ENCODE measurements around the gene MYOM1. TPM values are rescaled to one million over a fixed set of nuclear protein-coding genes. Genes with fewer than 3 reads are reported as not detected.

The MYOM1 gene
- polyA plus RNA-seq, 1 experiment: 0.02 TPM

DNA sequence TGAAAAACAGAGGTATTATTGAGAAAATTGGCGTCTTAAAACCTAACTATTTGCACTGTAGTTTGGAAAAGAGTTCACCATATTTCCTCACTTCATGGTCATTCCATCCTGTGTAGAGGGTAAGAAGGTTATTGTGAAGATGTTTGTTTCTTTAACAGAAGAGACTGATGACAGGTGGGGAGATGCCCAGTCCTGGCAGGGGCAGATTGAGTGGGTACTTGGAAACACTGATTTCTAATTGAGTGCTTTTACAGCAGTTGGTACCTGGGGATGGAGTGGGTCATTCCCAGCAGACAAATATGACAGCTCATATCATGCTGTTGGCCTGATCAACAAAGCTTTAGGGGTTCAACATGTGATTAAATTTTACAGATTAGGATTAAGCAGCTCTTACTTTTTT lies 67.5 kb downstream of the MYOM1 start:
- DNase-seq (ENCODE audit: low read depth, low spot score): no peak
- Histone ChIP-seq H3K27me3 (ENCODE audit: control insufficient read depth, insufficient read depth, low read length) (peaks cover 3% of the 10 kb centered on the region), H3K27ac (ENCODE audit: low read depth, low read length) (no peak overlapping the region), H3K4me3 (ENCODE audit: low read depth, low read length) (no peak overlapping the region), H3K9me3 (ENCODE audit: control insufficient read depth, insufficient read depth, low read length) (no peaks in the 10 kb centered on the region)
- TF ChIP-seq, protein P1, sequence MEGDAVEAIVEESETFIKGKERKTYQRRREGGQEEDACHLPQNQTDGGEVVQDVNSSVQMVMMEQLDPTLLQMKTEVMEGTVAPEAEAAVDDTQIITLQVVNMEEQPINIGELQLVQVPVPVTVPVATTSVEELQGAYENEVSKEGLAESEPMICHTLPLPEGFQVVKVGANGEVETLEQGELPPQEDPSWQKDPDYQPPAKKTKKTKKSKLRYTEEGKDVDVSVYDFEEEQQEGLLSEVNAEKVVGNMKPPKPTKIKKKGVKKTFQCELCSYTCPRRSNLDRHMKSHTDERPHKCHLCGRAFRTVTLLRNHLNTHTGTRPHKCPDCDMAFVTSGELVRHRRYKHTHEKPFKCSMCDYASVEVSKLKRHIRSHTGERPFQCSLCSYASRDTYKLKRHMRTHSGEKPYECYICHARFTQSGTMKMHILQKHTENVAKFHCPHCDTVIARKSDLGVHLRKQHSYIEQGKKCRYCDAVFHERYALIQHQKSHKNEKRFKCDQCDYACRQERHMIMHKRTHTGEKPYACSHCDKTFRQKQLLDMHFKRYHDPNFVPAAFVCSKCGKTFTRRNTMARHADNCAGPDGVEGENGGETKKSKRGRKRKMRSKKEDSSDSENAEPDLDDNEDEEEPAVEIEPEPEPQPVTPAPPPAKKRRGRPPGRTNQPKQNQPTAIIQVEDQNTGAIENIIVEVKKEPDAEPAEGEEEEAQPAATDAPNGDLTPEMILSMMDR (IDR thresholded peaks at IDR 0.05; ENCODE audit: low read depth, low read length): no peak
- POLR2A ChIA-PET: no interaction called here
- CTCF ChIA-PET: interaction anchor here (0.8 to 2.0 kb wide), 21 partner anchors 9 to 478 kb away, joined by 3 to 16 read pairs (median 4); partner anchors contain the start of gene MYOM1

DNA sequence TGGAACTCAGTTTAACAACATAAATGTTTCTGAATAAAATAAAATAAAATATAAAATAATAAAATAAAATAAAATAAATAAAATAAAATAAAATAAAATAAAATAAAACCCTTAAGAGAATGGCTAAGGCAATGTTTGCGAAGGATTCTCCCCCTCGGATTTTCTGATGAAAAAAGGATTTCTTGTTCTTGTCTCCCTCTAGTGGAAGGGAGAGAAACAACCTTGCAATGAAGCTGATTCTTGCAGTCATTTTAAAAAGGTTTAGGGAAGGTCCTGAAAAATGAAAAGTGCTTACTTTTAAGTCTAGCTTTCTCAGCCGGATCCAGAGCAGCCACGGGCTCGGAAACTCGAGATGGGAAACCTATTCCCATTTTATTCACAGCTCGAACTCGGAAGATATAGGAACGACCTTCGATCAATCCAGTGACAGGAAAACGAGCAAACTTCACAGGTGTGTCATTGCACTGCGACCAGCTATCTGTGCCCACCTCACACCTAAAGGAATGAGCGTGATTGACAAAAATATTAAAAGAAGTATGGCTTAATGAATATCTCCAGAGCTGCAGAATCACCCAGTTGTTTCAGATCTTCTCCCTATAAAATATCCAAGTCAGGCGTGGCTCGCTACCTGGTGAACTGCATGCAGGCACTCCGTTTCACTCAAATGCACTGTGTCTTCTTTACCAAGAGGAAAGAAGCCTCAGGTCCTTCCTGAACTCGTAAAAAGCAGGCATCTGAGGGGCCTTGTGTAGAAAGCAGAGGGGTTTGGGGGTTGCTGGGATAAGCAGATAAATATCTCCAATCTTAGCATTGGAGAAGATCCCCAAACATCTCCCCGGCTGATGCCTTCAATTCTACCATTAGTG lies 68.1 kb downstream of the MYOM1 start:
- no peak overlapping the region for H3K27ac ChIP-seq (ENCODE audit: low read depth, low read length)
- H3K4me3 ChIP-seq (ENCODE audit: low read depth, low read length): no peak overlapping the region
- H3K9me3 ChIP-seq (ENCODE audit: control insufficient read depth, insufficient read depth, low read length): no peaks in the 10 kb centered on the region
- CTCF ChIA-PET: interaction anchor here (0.6 to 2.0 kb wide), 40 partner anchors 9 to 478 kb away, joined by 3 to 16 read pairs (median 4); partner anchors contain the start of genes MYL12A and MYOM1
- TF ChIP-seq, protein P1 (IDR thresholded peaks at IDR 0.05; ENCODE audit: low read depth, low read length): peak; percentile 79
- H3K27me3 ChIP-seq (ENCODE audit: control insufficient read depth, insufficient read depth, low read length): peaks cover 3% of the 10 kb centered on the region
- DNase-seq (ENCODE audit: low read depth, low spot score): no peak
- POLR2A ChIA-PET: no interaction called here

DNA sequence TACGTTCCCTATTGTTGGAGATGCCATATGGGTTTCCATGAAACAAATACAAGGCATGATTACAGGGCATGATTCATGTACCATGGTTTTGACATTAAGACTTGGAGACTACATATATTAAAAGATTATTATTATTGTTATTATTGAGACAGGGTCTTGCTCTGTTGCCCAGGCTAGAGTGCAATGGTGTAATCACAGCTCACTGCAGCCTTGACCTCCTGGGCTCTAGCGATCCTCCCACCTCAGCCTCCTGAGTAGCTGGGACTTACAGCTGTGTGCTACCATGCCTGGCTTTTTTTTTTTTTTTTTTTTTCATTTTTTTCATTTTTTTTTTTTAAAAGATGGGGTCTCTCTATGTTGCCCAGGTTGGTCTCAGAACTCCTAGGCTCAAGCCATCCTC lies 69.1 kb downstream of the MYOM1 start:
- CTCF ChIA-PET: interaction anchor here (0.6 to 0.7 kb wide), 6 partner anchors 10 to 584 kb away, joined by 3 to 11 read pairs (median 4); no protein-coding TSS in a partner anchor
- H3K27ac ChIP-seq (ENCODE audit: low read depth, low read length): no peak overlapping the region
- POLR2A ChIA-PET: no interaction called here
- no peak overlapping the region for H3K4me3 ChIP-seq (ENCODE audit: low read depth, low read length)
- TF ChIP-seq, protein P1 (IDR thresholded peaks at IDR 0.05; ENCODE audit: low read depth, low read length): no peak
- DNase-seq (ENCODE audit: low read depth, low spot score): no peak
- H3K9me3 ChIP-seq (ENCODE audit: control insufficient read depth, insufficient read depth, low read length): no peaks in the 10 kb centered on the region
- peaks cover 3% of the 10 kb centered on the region for H3K27me3 ChIP-seq (ENCODE audit: control insufficient read depth, insufficient read depth, low read length)

DNA sequence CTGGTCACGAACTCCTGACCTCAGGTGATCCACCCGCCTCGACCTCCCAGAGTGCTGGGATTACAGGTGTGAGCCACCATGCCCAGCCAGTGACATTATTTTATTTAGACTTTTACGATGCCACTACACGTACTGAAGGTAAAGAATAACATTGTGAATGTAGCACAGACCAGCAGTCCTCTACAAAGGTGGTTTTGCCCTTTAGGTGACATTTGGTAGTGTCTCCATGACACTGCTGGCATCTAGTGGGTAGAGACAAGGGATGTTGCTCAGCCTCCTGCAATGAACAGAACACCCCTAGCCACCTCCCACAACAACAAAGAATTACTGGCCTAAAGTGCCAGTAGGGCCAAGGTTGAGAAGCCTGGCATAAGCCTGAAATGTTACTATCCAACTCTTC lies 69.5 kb downstream of the MYOM1 start:
- Histone ChIP-seq H3K27me3 (ENCODE audit: control insufficient read depth, insufficient read depth, low read length) (peaks cover 3% of the 10 kb centered on the region), H3K9me3 (ENCODE audit: control insufficient read depth, insufficient read depth, low read length) (no peaks in the 10 kb centered on the region), H3K4me3 (ENCODE audit: low read depth, low read length) (no peak overlapping the region), H3K27ac (ENCODE audit: low read depth, low read length) (no peak overlapping the region)
- POLR2A ChIA-PET: no interaction called here
- TF ChIP-seq, protein P1 (IDR thresholded peaks at IDR 0.05; ENCODE audit: low read depth, low read length): no peak
- CTCF ChIA-PET: interaction anchor here (0.6 to 0.7 kb wide), 6 partner anchors 11 to 584 kb away, joined by 3 to 11 read pairs (median 4); no protein-coding TSS in a partner anchor
- no peak for DNase-seq (ENCODE audit: low read depth, low spot score)

DNA sequence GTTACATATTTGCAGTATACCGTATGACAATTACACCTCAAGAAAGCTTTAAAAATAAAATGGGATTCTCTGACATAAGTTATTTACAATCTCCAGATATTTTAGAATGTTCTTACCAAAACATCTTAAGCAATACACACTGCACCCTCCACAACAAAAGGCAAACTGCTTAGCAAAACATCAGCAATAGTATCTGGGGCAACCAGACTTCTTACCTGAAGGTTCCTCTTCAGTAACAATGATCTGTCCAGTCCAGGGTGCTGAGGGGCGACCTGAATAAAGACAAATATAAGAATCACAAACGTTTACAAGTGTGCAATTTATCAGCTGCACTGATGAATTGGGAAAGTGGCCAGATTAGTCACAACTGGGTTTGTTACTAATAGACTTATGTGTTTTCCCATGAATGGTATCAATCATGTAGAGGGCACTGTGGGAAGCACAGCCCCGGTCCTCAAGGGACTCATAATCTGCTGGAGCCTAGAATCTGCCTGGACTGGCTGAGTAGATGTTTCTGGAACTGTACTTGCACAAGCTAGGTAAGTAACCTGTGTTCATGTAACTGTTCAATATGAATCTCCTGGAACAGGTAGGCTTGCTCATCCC lies 70.7 kb downstream of the MYOM1 start:
- CTCF ChIA-PET: interaction anchor here (0.6 to 1.1 kb wide), 4 partner anchors 12 to 330 kb away, joined by 3 to 4 read pairs (median 3); no protein-coding TSS in a partner anchor
- DNase-seq (ENCODE audit: low read depth, low spot score): no peak
- no peak overlapping the region for H3K27ac ChIP-seq (ENCODE audit: low read depth, low read length)
- peaks cover 3% of the 10 kb centered on the region for H3K27me3 ChIP-seq (ENCODE audit: control insufficient read depth, insufficient read depth, low read length)
- POLR2A ChIA-PET: no interaction called here
- TF ChIP-seq, protein P1 (IDR thresholded peaks at IDR 0.05; ENCODE audit: low read depth, low read length): no peak
- H3K9me3 ChIP-seq (ENCODE audit: control insufficient read depth, insufficient read depth, low read length): no peaks in the 10 kb centered on the region
- no peak overlapping the region for H3K4me3 ChIP-seq (ENCODE audit: low read depth, low read length)

All from AG04450 (cell line).